Neural progenitor cell (in vitro differentiated cells): ENCODE results near the gene MYO1D. TPM values are rescaled to one million over a fixed set of nuclear protein-coding genes. Genes with fewer than 3 reads are reported as not detected.
"Not testable (repeated sequence)": the region's sequence is repeated elsewhere in the genome, so short reads cannot be mapped to it uniquely, and the experiment has no call there.

Experiments
- DNase-seq: peaks from one replicate; pipeline ENCODE4 v3.0.0-alpha.2; 2016; ENCODE audit warnings: low spot score
- H2AFZ ChIP-seq: fragments of 200-600 bp; sonication (generic); replicated peaks from 2 replicates; pipeline ENCODE4 v1.6.1; 2016; ENCODE audit warnings: antibody characterized with exemption
- H3F3A ChIP-seq: fragments of 200-600 bp; sonication (generic); 2 replicates; pipeline ENCODE4 v1.6.1; 2016; ENCODE audit warnings: antibody characterized with exemption, low read depth
- H3K27ac ChIP-seq: fragments of 200-600 bp; sonication (generic); 2 replicates; pipeline ENCODE4 v1.5.1; 2016; ENCODE audit warnings: mild to moderate bottlenecking
- H3K27me3 ChIP-seq: fragments of 200-600 bp; sonication (generic); 2 replicates; pipeline ENCODE4 v1.6.1; 2016; ENCODE audit warnings: mild to moderate bottlenecking, moderate library complexity
- H3K36me3 ChIP-seq: fragments of 200-600 bp; sonication (generic); 2 replicates; pipeline ENCODE4 v1.5.1; 2016
- H3K4me1 ChIP-seq: fragments of 200-600 bp; sonication (generic); 2 replicates; pipeline ENCODE4 v1.6.1; 2016; ENCODE audit warnings: mixed run types
- H3K4me2 ChIP-seq: fragments of 200-600 bp; sonication (generic); 2 replicates; pipeline ENCODE4 v1.6.1; 2016
- H3K4me3 ChIP-seq: fragments of 200-600 bp; sonication (generic); 2 replicates; pipeline ENCODE4 v1.5.1; 2016
- H3K79me2 ChIP-seq: fragments of 200-600 bp; sonication (generic); 2 replicates; pipeline ENCODE4 v1.6.1; 2016; ENCODE audit warnings: low read depth
- H3K9ac ChIP-seq: fragments of 200-600 bp; sonication (generic); 2 replicates; pipeline ENCODE4 v1.6.1; 2016
- H3K9me3 ChIP-seq: fragments of 200-600 bp; sonication (generic); 2 replicates; pipeline ENCODE4 v1.5.1; 2016; ENCODE audit warnings: low read depth
- H4K20me1 ChIP-seq: fragments of 200-600 bp; sonication (generic); 2 replicates; pipeline ENCODE4 v1.6.1; 2016; ENCODE audit warnings: low read depth
- H3K27ac Mint-ChIP-seq: 3 replicates; pipeline ENCODE4 v1.8.0; 2021; ENCODE audit warnings: mixed read lengths
- H3K27me3 Mint-ChIP-seq: 2 replicates; pipeline ENCODE4 v1.8.0; 2022; ENCODE audit warnings: low read depth, mild to moderate bottlenecking, inconsistent platforms, moderate library complexity, mixed read lengths; ENCODE audit not compliant: insufficient read depth
- H3K36me3 Mint-ChIP-seq: 3 replicates; pipeline ENCODE4 v1.8.0; 2021; ENCODE audit warnings: mixed read lengths
- H3K4me1 Mint-ChIP-seq: 3 replicates; pipeline ENCODE4 v1.8.0; 2021; ENCODE audit warnings: mixed read lengths
- H3K4me3 Mint-ChIP-seq: 3 replicates; pipeline ENCODE4 v1.8.0; 2021; ENCODE audit warnings: mild to moderate bottlenecking, moderate library complexity, mixed read lengths
- H3K9me3 Mint-ChIP-seq: 3 replicates; pipeline ENCODE4 v1.8.0; 2020; ENCODE audit warnings: mixed read lengths
- EZH2 ChIP-seq: fragments of 200-600 bp; sonication (generic); IDR thresholded peaks from 2 replicates; pipeline ENCODE4 v1.6.1; 2017; ENCODE audit warnings: antibody characterized with exemption, mild to moderate bottlenecking, moderate library complexity
- EZH2phosphoT487 ChIP-seq: fragments of 200-600 bp; sonication (generic); IDR thresholded peaks from 2 replicates; pipeline ENCODE4 v1.6.1; 2017; ENCODE audit warnings: antibody characterized with exemption
- total RNA-seq: library from RNA; depleted of rRNA; stranded (reverse); fragments of >200 nt; gene quantifications from 2 replicates; pipeline ENCODE4 v1.2.3, GENCODE V29; 2015; ENCODE audit warnings: low replicate concordance
- TF ChIP-seq, protein P1 (sequence below): fragments of 200-600 bp; sonication (generic); IDR thresholded peaks from 2 replicates; pipeline ENCODE4 v1.5.1; 2017; ENCODE audit warnings: antibody characterized with exemption, mild to moderate bottlenecking

MYO1D gene
- total RNA-seq, 1 donor from 2014 or later, result 6.2 TPM

DNA sequence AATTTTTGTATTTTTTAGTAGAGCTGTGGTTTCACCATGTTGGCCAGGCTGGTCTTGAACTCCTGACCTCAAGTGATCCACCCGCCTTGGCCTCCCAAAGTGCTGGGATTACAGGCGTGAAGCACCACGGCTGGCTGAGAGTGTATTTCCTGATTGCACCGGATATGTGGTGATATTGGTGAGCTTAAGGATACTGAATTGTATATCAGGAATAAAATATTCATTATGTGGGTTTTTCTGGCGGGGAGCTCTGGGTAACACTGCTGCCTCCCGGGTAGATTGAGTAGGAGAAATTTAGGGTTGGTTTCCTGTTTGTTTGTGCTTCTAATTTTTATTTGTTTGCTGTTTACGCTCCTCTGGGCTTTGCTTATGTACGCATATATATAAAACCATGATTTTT lies 43.4 kb upstream of the MYO1D start:
- Histone ChIP-seq H3K79me2 (no peaks in the 10 kb centered on the region), H3K4me2 (no peak overlapping the region), H3K27me3 (no peaks in the 10 kb centered on the region), H2AFZ (no peak overlapping the region), H3K4me3 (no peak overlapping the region), H3K9ac (no peak overlapping the region), H3K4me1 (peaks cover 8% of the 10 kb centered on the region), H4K20me1 (no peaks in the 10 kb centered on the region), H3K36me3 (no peaks in the 10 kb centered on the region), H3F3A (no peaks in the 10 kb centered on the region), H3K27ac (no peak overlapping the region), H3K9me3 (no peaks in the 10 kb centered on the region)
- H3K4me1 Mint-ChIP-seq, result peaks cover 7% of the 10 kb centered on the region
- TF ChIP-seq EZH2 (no peak), EZH2phosphoT487 (no peak)
- TF ChIP-seq, protein P1, sequence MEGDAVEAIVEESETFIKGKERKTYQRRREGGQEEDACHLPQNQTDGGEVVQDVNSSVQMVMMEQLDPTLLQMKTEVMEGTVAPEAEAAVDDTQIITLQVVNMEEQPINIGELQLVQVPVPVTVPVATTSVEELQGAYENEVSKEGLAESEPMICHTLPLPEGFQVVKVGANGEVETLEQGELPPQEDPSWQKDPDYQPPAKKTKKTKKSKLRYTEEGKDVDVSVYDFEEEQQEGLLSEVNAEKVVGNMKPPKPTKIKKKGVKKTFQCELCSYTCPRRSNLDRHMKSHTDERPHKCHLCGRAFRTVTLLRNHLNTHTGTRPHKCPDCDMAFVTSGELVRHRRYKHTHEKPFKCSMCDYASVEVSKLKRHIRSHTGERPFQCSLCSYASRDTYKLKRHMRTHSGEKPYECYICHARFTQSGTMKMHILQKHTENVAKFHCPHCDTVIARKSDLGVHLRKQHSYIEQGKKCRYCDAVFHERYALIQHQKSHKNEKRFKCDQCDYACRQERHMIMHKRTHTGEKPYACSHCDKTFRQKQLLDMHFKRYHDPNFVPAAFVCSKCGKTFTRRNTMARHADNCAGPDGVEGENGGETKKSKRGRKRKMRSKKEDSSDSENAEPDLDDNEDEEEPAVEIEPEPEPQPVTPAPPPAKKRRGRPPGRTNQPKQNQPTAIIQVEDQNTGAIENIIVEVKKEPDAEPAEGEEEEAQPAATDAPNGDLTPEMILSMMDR, result no peak
- H3K4me3 Mint-ChIP-seq, result no peak overlapping the region
- no peak for DNase-seq
- H3K36me3 Mint-ChIP-seq, result no peaks in the 10 kb centered on the region
- peaks cover 10% of the 10 kb centered on the region for H3K9me3 Mint-ChIP-seq
- no peak overlapping the region for H3K27ac Mint-ChIP-seq
- H3K27me3 Mint-ChIP-seq, result no peaks in the 10 kb centered on the region

DNA sequence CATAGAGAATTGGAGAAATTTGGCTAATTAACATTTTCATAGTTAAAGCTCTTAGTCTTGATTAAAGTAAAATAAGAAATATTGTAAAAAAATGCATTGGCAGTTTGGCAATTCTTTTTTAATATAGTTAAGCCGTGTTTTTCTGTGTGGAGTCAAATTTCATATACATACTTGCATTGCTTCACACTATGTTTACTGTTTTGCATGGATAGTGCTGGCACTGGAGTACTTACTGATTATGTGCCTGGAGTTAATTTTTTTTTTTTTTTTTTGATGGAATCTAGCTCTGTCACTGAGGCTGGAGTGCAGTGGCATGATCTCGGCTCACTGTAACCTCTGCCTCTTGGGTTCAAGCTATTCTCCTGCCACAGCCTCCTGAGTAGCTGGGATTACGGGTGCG lies 43.0 kb upstream of the MYO1D start:
- not testable (repeated sequence) for H3K27ac Mint-ChIP-seq, H4K20me1 ChIP-seq, H3K4me1 Mint-ChIP-seq, H3K36me3 Mint-ChIP-seq, H3F3A ChIP-seq, H3K4me1 ChIP-seq, H3K79me2 ChIP-seq, H3K36me3 ChIP-seq, H2AFZ ChIP-seq, H3K27me3 ChIP-seq, H3K4me3 Mint-ChIP-seq, H3K9ac ChIP-seq, H3K9me3 ChIP-seq, H3K4me2 ChIP-seq, H3K27ac ChIP-seq, H3K4me3 ChIP-seq, DNase-seq, H3K27me3 Mint-ChIP-seq
- peaks cover 10% of the 10 kb centered on the region for H3K9me3 Mint-ChIP-seq

DNA sequence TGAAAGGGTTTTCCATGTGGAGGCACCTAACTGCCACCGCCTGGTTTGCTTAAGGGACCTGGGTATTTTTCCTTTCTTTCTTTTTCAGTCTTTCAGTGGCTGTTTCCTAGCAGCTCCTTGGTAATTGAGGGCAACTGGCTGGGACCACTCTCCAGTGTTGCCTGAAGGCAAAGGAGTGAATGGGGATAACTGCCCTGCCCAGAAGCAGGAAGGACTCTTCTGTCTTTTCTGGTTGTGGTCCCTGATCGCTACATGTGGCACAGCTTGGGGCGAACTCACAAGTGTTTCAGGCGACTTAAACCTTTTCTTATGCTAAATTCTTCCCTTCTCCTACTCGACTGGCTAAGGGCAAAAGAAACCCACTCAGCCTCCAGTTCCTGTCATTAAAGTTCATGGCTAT lies 40.9 kb upstream of the MYO1D start:
- Histone ChIP-seq H3K79me2 (no peaks in the 10 kb centered on the region), H3K27me3 (no peaks in the 10 kb centered on the region), H3K9me3 (no peaks in the 10 kb centered on the region), H3K4me1 (peaks cover 8% of the 10 kb centered on the region), H3K36me3 (no peaks in the 10 kb centered on the region), H4K20me1 (no peaks in the 10 kb centered on the region), H2AFZ (no peak overlapping the region), H3K4me3 (no peak overlapping the region), H3K9ac (no peak overlapping the region), H3F3A (no peaks in the 10 kb centered on the region), H3K4me2 (no peak overlapping the region), H3K27ac (no peak overlapping the region)
- DNase-seq, result no peak
- peaks cover 8% of the 10 kb centered on the region for H3K9me3 Mint-ChIP-seq
- no peak overlapping the region for H3K27ac Mint-ChIP-seq
- no peaks in the 10 kb centered on the region for H3K36me3 Mint-ChIP-seq
- TF ChIP-seq EZH2phosphoT487 (no peak), EZH2 (no peak)
- TF ChIP-seq, protein P1, result no peak
- peaks cover 7% of the 10 kb centered on the region for H3K4me1 Mint-ChIP-seq
- H3K27me3 Mint-ChIP-seq, result peaks cover 2% of the 10 kb centered on the region
- no peak overlapping the region for H3K4me3 Mint-ChIP-seq

DNA sequence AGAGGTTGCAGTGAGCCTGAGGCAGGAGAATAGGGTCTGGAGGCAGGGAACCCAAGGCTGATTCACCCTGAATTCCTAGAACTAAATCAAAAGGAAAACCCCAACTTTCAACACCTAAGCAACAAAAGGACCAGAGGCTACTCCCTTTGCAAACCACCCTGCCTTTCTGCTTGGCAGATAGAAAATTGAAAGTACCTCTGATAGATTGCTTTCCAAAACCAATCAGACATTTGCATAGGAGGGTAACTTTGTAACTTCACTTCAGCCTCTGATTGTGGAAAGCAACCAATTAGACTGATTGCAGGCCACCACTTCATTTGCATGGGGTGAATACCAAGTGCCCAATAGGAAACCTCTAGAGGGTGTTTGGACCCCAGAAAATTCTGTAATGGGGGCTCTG lies 40.2 kb upstream of the MYO1D start:
- no peak for TF ChIP-seq EZH2
- TF ChIP-seq EZH2phosphoT487, result no peak
- TF ChIP-seq, protein P1, result no peak
- H3K4me3 Mint-ChIP-seq, result no peak overlapping the region
- no peak overlapping the region for H2AFZ ChIP-seq

More for the DNA sequence above, 40.2 kb upstream of the MYO1D start:
- no peak overlapping the region for H3K27ac ChIP-seq
- peaks cover 8% of the 10 kb centered on the region for H3K9me3 Mint-ChIP-seq
- H3K4me1 ChIP-seq, result peaks cover 8% of the 10 kb centered on the region
- no peaks in the 10 kb centered on the region for H3K27me3 ChIP-seq
- H3K9me3 ChIP-seq, result no peaks in the 10 kb centered on the region
- no peaks in the 10 kb centered on the region for H3K36me3 ChIP-seq
- no peak overlapping the region for H3K4me2 ChIP-seq
- H3K36me3 Mint-ChIP-seq, result no peaks in the 10 kb centered on the region
- H3K27ac Mint-ChIP-seq, result no peak overlapping the region
- DNase-seq, result no peak
- H3K27me3 Mint-ChIP-seq, result peaks cover 2% of the 10 kb centered on the region
- no peak overlapping the region for H3K9ac ChIP-seq
- no peaks in the 10 kb centered on the region for H4K20me1 ChIP-seq
- no peaks in the 10 kb centered on the region for H3K79me2 ChIP-seq
- peaks cover 9% of the 10 kb centered on the region for H3K4me1 Mint-ChIP-seq
- no peak overlapping the region for H3K4me3 ChIP-seq
- no peaks in the 10 kb centered on the region for H3F3A ChIP-seq
